HCT116 (cell line): Measurements from ENCODE around the gene TMEFF2. TPM values are rescaled to one million over a fixed set of nuclear protein-coding genes. Genes with fewer than 3 reads are reported as not detected.

ENCODE experiments used
- ATAC-seq: fragments of 200-7000 bp; cut with Tn5 transposase; 2 replicates; pipeline ENCODE4 v1.9.1; 2020; ENCODE audit warnings: mild to moderate bottlenecking, moderate library complexity
- BruUV-seq: library from RNA; stranded (reverse); fragments of 400-500 nt; replicated peaks from 2 replicates; lab custom pipeline; 2021; lab: Mats Ljungman, UMichigan
- CTCF ChIA-PET: fragments of 300-600 bp; sonication (Branson Sonifier 250); formaldehyde crosslinking; loops from one replicate; lab custom pipeline; 2021; ENCODE audit warnings: antibody characterized with exemption; lab: Charles Lee
- POLR2A ChIA-PET: fragments of 300-600, 350-600 bp; sonication (Branson Sonifier 250); formaldehyde crosslinking; loops from one replicate; lab custom pipeline; 2021; ENCODE audit warnings: antibody characterized with exemption; lab: Charles Lee
- RAD21 ChIA-PET, 2 experiments: fragments of 300-600 bp; sonication (Branson Sonifier 250); formaldehyde crosslinking; loops; one replicate each; lab custom pipeline; 2023; ENCODE audit warnings: low total read pairs in 2 of 2; ENCODE audit not compliant: uncharacterized antibody in 2 of 2, unreplicated experiment in 2 of 2, low non-redundant PET in 1 of 2; lab: Charles Lee
- DNase-seq: peaks from one replicate; pipeline ENCODE4 v3.0.0-alpha.2; 2010; ENCODE audit warnings: low read depth, low spot score
- H2AFZ ChIP-seq: fragments of 200-600 bp; shearing (Covaris generic), sonication (generic); 2 replicates; pipeline ENCODE4 v1.6.1; 2017; ENCODE audit warnings: low read depth, mixed run types, mixed read lengths, antibody characterized with exemption, low read length; ENCODE audit not compliant: poor library complexity, severe bottlenecking
- H3K27ac ChIP-seq: 2 replicates; pipeline ENCODE4 v1.5.1; 2012; ENCODE audit warnings: low read depth, low read length
- H3K27me3 ChIP-seq: fragments of 200-600 bp; sonication (generic); 2 replicates; pipeline ENCODE4 v1.6.1; 2016; ENCODE audit warnings: mixed run types, low read length, mixed read lengths; ENCODE audit not compliant: insufficient read depth
- H3K36me3 ChIP-seq, 2 experiments: fragments of 200-500 bp in 1 of 2; fragments of 200-600 bp in 1 of 2; sonication (Bioruptor generic) in 1 of 2; sonication (generic) in 1 of 2; 2 replicates each; pipeline versions ENCODE4 v1.5.1 to v1.6.1; 2014 to 2016; ENCODE audit warnings: low read length in 2 of 2, inconsistent platforms in 1 of 2, mixed read lengths in 1 of 2, mixed run types in 1 of 2; ENCODE audit not compliant: insufficient read depth in 2 of 2, control insufficient read depth in 1 of 2
- H3K4me1 ChIP-seq, 2 experiments: fragments of 200-600 bp in 1 of 2; sonication (generic) in 1 of 2; 2 replicates each; pipeline versions ENCODE4 v1.5.1 to v1.6.1; 2012 to 2017; ENCODE audit warnings: low read length in 2 of 2, inconsistent platforms in 1 of 2, mild to moderate bottlenecking in 1 of 2, mixed read lengths in 1 of 2, mixed run types in 1 of 2, moderate library complexity in 1 of 2; ENCODE audit not compliant: insufficient read depth in 2 of 2, control insufficient read depth in 1 of 2
- H3K4me2 ChIP-seq: fragments of 200-600 bp; sonication (generic); 2 replicates; pipeline ENCODE4 v1.6.1; 2017; ENCODE audit warnings: mixed run types, low read length, mixed read lengths
- H3K4me3 ChIP-seq, 2 experiments: fragments of 200-600 bp in 1 of 2; sonication (generic) in 1 of 2; replicated peaks in 1 of 2; 2 replicates each; pipeline ENCODE4 v1.5.1; 2011 to 2016; ENCODE audit warnings: low read length in 2 of 2, control low read depth in 1 of 2, low read depth in 1 of 2, mild to moderate bottlenecking in 1 of 2, mixed read lengths in 1 of 2, mixed run types in 1 of 2
- H3K79me2 ChIP-seq: fragments of 200-600 bp; sonication (generic); 2 replicates; pipeline ENCODE4 v1.6.1; 2017; ENCODE audit warnings: mild to moderate bottlenecking, mixed run types, low read length, moderate library complexity, mixed read lengths; ENCODE audit not compliant: insufficient read depth
- H3K9ac ChIP-seq: fragments of 200-600 bp; sonication (generic); 2 replicates; pipeline ENCODE4 v1.6.1; 2016; ENCODE audit warnings: low read length, mixed read lengths
- H3K9me2 ChIP-seq: fragments of 200-600 bp; sonication (generic), shearing (Covaris generic); 2 replicates; pipeline ENCODE4 v1.6.1; 2017; ENCODE audit warnings: mixed run types, mild to moderate bottlenecking, moderate library complexity; ENCODE audit not compliant: insufficient read depth
- H3K9me3 ChIP-seq, 2 experiments: fragments of 200-500 bp in 1 of 2; fragments of 200-600 bp in 1 of 2; sonication (Bioruptor generic) in 1 of 2; sonication (generic) in 1 of 2; 2 replicates each; pipeline ENCODE4 v1.6.1; 2014 to 2017; ENCODE audit warnings: low read length in 2 of 2, mixed read lengths in 2 of 2, inconsistent platforms in 1 of 2, low read depth in 1 of 2, mild to moderate bottlenecking in 1 of 2, mixed run types in 1 of 2, moderate library complexity in 1 of 2; ENCODE audit not compliant: control insufficient read depth in 1 of 2, insufficient read depth in 1 of 2
- H4K20me1 ChIP-seq: fragments of 200-600 bp; sonication (generic), shearing (Covaris generic); 2 replicates; pipeline ENCODE4 v1.6.1; 2017; ENCODE audit warnings: mixed run types, mild to moderate bottlenecking, moderate library complexity; ENCODE audit not compliant: insufficient read depth
- EGR1 ChIP-seq: IDR thresholded peaks from 2 replicates; pipeline ENCODE4 v1.6.1; 2012; ENCODE audit warnings: low read depth
- ELF1 ChIP-seq: IDR thresholded peaks from 2 replicates; pipeline ENCODE4 v1.6.1; 2012; ENCODE audit warnings: low read depth, borderline replicate concordance
- EZH2 ChIP-seq: fragments of 200-600 bp; sonication (generic); IDR thresholded peaks from 2 replicates; pipeline ENCODE4 v1.6.1; 2017; ENCODE audit warnings: antibody characterized with exemption, mixed run types
- JUND ChIP-seq: IDR thresholded peaks from 2 replicates; pipeline ENCODE4 v1.6.1; 2012
- SIN3A ChIP-seq: IDR thresholded peaks from 2 replicates; pipeline ENCODE4 v1.6.1; 2012; ENCODE audit warnings: low read depth
- TCF7L2 ChIP-seq: IDR thresholded peaks from 2 replicates; pipeline ENCODE4 v1.7.0; 2011; ENCODE audit warnings: borderline replicate concordance, inconsistent platforms; ENCODE audit not compliant: insufficient read depth, insufficient read length; ENCODE audit errors: extremely low read depth
- ZNF274 ChIP-seq: fragments of 200-500 bp; sonication (Bioruptor generic); IDR thresholded peaks from 2 replicates; pipeline ENCODE4 v1.6.1; 2014; ENCODE audit warnings: mild to moderate bottlenecking, low read depth, low read length, inconsistent platforms
- intact Hi-C: fragments of 100-400 bp; cut with micrococcal nuclease; formaldehyde crosslinking; loops from 2 replicates; pipeline ENCODE4 v1.10.0; 2022
- total RNA-seq: library from RNA; stranded (reverse); gene quantifications from one replicate; pipeline ENCODE4 v1.2.1, GENCODE V29; 2021; ENCODE audit not compliant: unreplicated experiment
- TF ChIP-seq, protein P1 (sequence below), 3 experiments: fragments of 200-600 bp in 1 of 3; sonication (generic) in 1 of 3; IDR thresholded peaks in 2 of 3; conservative IDR thresholded peaks in 1 of 3; 2 replicates each; pipeline ENCODE4 v1.5.1; 2012 to 2017; ENCODE audit warnings: low read depth in 2 of 3, low read length in 2 of 3, antibody characterized with exemption in 1 of 3, borderline replicate concordance in 1 of 3, control low read depth in 1 of 3, mild to moderate bottlenecking in 1 of 3, mixed read lengths in 1 of 3, mixed run types in 1 of 3, moderate library complexity in 1 of 3; ENCODE audit not compliant: insufficient read depth in 1 of 3
- TF ChIP-seq, protein P2 (sequence below): IDR thresholded peaks from 2 replicates; pipeline ENCODE4 v1.6.1; 2011; ENCODE audit warnings: mild to moderate bottlenecking, low read length, moderate library complexity; ENCODE audit not compliant: insufficient replicate concordance; ENCODE audit errors: extremely low read depth
- TF ChIP-seq, protein P3 (sequence below): IDR thresholded peaks from 2 replicates; pipeline ENCODE4 v1.6.1; 2012
- TF ChIP-seq, protein P4 (sequence below): IDR thresholded peaks from 2 replicates; pipeline ENCODE4 v1.6.1; 2012; ENCODE audit warnings: low read depth

Gene TMEFF2
- total RNA-seq, 1 experiment from 2014 or later: not detected

DNA sequence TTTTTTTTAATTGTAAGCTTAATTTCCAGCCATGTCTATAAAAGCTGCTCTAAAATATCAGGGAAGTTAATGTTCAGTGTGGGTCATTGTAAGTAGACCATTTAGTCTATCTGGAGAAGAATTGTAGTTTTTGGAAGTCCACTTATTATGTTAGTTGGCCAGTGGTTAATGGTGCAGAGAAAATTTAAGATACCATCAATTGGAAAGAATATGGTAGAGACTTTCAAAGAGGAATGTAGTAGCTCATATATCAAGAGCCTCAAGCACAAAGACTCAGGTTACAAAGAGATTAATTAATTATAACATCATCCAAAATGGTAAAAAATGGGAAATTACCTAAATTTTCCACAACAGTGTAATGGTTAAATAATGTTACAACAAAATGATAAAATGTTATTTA, 220.1 kb downstream of the TMEFF2 start:
- ATAC-seq (no peak), DNase-seq (no peak)
- H3K9me3 ChIP-seq: no peaks in the 10 kb centered on the region
- H3K79me2 ChIP-seq: no peaks in the 10 kb centered on the region
- no peaks in the 10 kb centered on the region for H3K9me2 ChIP-seq
- H4K20me1 ChIP-seq: no peaks in the 10 kb centered on the region
- intact Hi-C loops: no loop called here
- no peak overlapping the region for H3K27ac ChIP-seq
- no peak overlapping the region for H3K4me3 ChIP-seq
- no peaks in the 10 kb centered on the region for H3K4me1 ChIP-seq
- CTCF ChIA-PET: no interaction called here
- BruUV-seq: no TSS peak
- TF ChIP-seq, protein P1, sequence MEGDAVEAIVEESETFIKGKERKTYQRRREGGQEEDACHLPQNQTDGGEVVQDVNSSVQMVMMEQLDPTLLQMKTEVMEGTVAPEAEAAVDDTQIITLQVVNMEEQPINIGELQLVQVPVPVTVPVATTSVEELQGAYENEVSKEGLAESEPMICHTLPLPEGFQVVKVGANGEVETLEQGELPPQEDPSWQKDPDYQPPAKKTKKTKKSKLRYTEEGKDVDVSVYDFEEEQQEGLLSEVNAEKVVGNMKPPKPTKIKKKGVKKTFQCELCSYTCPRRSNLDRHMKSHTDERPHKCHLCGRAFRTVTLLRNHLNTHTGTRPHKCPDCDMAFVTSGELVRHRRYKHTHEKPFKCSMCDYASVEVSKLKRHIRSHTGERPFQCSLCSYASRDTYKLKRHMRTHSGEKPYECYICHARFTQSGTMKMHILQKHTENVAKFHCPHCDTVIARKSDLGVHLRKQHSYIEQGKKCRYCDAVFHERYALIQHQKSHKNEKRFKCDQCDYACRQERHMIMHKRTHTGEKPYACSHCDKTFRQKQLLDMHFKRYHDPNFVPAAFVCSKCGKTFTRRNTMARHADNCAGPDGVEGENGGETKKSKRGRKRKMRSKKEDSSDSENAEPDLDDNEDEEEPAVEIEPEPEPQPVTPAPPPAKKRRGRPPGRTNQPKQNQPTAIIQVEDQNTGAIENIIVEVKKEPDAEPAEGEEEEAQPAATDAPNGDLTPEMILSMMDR (IDR thresholded peaks at IDR 0.05 in 2 of 3, conservative IDR thresholded peaks at IDR 0.05 in 1 of 3; ENCODE audit: borderline replicate concordance in 1 of 3, insufficient read depth in 1 of 3, low read depth in 2 of 3, low read length in 2 of 3): no peak
- TF ChIP-seq EGR1 (no peak), ZNF274 (no peak), ELF1 (no peak), EZH2 (no peak), SIN3A (no peak), TCF7L2 (no peak), JUND (no peak)
- TF ChIP-seq, protein P2, sequence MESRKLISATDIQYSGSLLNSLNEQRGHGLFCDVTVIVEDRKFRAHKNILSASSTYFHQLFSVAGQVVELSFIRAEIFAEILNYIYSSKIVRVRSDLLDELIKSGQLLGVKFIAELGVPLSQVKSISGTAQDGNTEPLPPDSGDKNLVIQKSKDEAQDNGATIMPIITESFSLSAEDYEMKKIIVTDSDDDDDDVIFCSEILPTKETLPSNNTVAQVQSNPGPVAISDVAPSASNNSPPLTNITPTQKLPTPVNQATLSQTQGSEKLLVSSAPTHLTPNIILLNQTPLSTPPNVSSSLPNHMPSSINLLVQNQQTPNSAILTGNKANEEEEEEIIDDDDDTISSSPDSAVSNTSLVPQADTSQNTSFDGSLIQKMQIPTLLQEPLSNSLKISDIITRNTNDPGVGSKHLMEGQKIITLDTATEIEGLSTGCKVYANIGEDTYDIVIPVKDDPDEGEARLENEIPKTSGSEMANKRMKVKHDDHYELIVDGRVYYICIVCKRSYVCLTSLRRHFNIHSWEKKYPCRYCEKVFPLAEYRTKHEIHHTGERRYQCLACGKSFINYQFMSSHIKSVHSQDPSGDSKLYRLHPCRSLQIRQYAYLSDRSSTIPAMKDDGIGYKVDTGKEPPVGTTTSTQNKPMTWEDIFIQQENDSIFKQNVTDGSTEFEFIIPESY: no peak
- TF ChIP-seq, protein P3, sequence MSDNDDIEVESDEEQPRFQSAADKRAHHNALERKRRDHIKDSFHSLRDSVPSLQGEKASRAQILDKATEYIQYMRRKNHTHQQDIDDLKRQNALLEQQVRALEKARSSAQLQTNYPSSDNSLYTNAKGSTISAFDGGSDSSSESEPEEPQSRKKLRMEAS: no peak
- TF ChIP-seq, protein P4, sequence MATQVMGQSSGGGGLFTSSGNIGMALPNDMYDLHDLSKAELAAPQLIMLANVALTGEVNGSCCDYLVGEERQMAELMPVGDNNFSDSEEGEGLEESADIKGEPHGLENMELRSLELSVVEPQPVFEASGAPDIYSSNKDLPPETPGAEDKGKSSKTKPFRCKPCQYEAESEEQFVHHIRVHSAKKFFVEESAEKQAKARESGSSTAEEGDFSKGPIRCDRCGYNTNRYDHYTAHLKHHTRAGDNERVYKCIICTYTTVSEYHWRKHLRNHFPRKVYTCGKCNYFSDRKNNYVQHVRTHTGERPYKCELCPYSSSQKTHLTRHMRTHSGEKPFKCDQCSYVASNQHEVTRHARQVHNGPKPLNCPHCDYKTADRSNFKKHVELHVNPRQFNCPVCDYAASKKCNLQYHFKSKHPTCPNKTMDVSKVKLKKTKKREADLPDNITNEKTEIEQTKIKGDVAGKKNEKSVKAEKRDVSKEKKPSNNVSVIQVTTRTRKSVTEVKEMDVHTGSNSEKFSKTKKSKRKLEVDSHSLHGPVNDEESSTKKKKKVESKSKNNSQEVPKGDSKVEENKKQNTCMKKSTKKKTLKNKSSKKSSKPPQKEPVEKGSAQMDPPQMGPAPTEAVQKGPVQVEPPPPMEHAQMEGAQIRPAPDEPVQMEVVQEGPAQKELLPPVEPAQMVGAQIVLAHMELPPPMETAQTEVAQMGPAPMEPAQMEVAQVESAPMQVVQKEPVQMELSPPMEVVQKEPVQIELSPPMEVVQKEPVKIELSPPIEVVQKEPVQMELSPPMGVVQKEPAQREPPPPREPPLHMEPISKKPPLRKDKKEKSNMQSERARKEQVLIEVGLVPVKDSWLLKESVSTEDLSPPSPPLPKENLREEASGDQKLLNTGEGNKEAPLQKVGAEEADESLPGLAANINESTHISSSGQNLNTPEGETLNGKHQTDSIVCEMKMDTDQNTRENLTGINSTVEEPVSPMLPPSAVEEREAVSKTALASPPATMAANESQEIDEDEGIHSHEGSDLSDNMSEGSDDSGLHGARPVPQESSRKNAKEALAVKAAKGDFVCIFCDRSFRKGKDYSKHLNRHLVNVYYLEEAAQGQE: no peak
- no peaks in the 10 kb centered on the region for H3K36me3 ChIP-seq
- H3K27me3 ChIP-seq: no peaks in the 10 kb centered on the region
- POLR2A ChIA-PET: no interaction called here
- RAD21 ChIA-PET: no interaction called here
- H3K4me2 ChIP-seq: no peak overlapping the region
- no peak overlapping the region for H2AFZ ChIP-seq
- H3K9ac ChIP-seq: no peak overlapping the region
